ENCODE results near the gene TBX2.
A peak's percentile ranks its signal among the peaks of the same experiment; 100 is the strongest.

The TBX2 gene

GRCh38 chr17:61402073-61402541 is 2.5 kb downstream of the TBX2 start:
- Mint-ChIP-seq H3K36me3 (no peaks in the 10 kb centered on the region), H3K4me1 (peaks cover 32% of the 10 kb centered on the region), H3K4me3 (peak overlapping the region; percentile 69), H3K9me3 (no peaks in the 10 kb centered on the region), H3K27me3 (peaks cover 75% of the 10 kb centered on the region), H3K27ac (peak overlapping the region; percentile 31)
- no peak for ATAC-seq

GRCh38 chr17:61402978-61403800 is 3.5 kb downstream of the TBX2 start:
- no peak for ATAC-seq
- Mint-ChIP-seq H3K27me3 (peaks cover 80% of the 10 kb centered on the region), H3K4me1 (peaks cover 39% of the 10 kb centered on the region), H3K9me3 (no peaks in the 10 kb centered on the region), H3K36me3 (no peaks in the 10 kb centered on the region), H3K4me3 (peak overlapping the region; percentile 69), H3K27ac (peak overlapping the region; percentile 31)

- Mint-ChIP-seq H3K36me3 (no peaks in the 10 kb centered on the region), H3K4me3 (peak overlapping the region; percentile 69), H3K27ac (no peak overlapping the region), H3K27me3 (peaks cover 81% of the 10 kb centered on the region), H3K4me1 (peaks cover 47% of the 10 kb centered on the region), H3K9me3 (no peaks in the 10 kb centered on the region)
- no peak for ATAC-seq
These were observed 4.4 kb downstream of the TBX2 start for GRCh38 chr17:61403801-61404662.

GRCh38 chr17:61404663-61404912 is 4.9 kb downstream of the TBX2 start:
- H3K36me3 Mint-ChIP-seq = no peaks in the 10 kb centered on the region
- no peak overlapping the region for H3K27ac Mint-ChIP-seq
- ATAC-seq = no peak
- H3K9me3 Mint-ChIP-seq = no peaks in the 10 kb centered on the region
- peaks cover 83% of the 10 kb centered on the region for H3K27me3 Mint-ChIP-seq
- peaks cover 47% of the 10 kb centered on the region for H3K4me1 Mint-ChIP-seq
- peak overlapping the region; percentile 15 for H3K4me3 Mint-ChIP-seq

GRCh38 chr17:61404913-61405685 is 5.5 kb downstream of the TBX2 start:
- no peaks in the 10 kb centered on the region for H3K36me3 Mint-ChIP-seq
- H3K27me3 Mint-ChIP-seq = peaks cover 86% of the 10 kb centered on the region
- H3K4me3 Mint-ChIP-seq = peak overlapping the region; percentile 15
- H3K27ac Mint-ChIP-seq = no peak overlapping the region
- no peaks in the 10 kb centered on the region for H3K9me3 Mint-ChIP-seq
- no peak for ATAC-seq
- peaks cover 51% of the 10 kb centered on the region for H3K4me1 Mint-ChIP-seq

- Mint-ChIP-seq H3K9me3 (no peaks in the 10 kb centered on the region), H3K4me1 (peaks cover 56% of the 10 kb centered on the region), H3K4me3 (no peak overlapping the region), H3K36me3 (no peaks in the 10 kb centered on the region), H3K27me3 (peaks cover 89% of the 10 kb centered on the region), H3K27ac (no peak overlapping the region)
- no peak for ATAC-seq
These were observed 6.3 kb downstream of the TBX2 start for GRCh38 chr17:61405686-61406536.

- ATAC-seq = no peak
- H3K27me3 Mint-ChIP-seq = peaks cover 83% of the 10 kb centered on the region
- no peaks in the 10 kb centered on the region for H3K36me3 Mint-ChIP-seq
- no peak overlapping the region for H3K4me3 Mint-ChIP-seq
- no peak overlapping the region for H3K27ac Mint-ChIP-seq
- no peaks in the 10 kb centered on the region for H3K9me3 Mint-ChIP-seq
- H3K4me1 Mint-ChIP-seq = peaks cover 56% of the 10 kb centered on the region
These were observed 6.8 kb downstream of the TBX2 start for GRCh38 chr17:61406537-61406845.

- Mint-ChIP-seq H3K4me1 (peaks cover 50% of the 10 kb centered on the region), H3K27me3 (peaks cover 76% of the 10 kb centered on the region), H3K4me3 (no peak overlapping the region), H3K9me3 (no peaks in the 10 kb centered on the region), H3K36me3 (no peaks in the 10 kb centered on the region), H3K27ac (no peak overlapping the region)
- no peak for ATAC-seq
These were observed 7.6 kb downstream of the TBX2 start for GRCh38 chr17:61406971-61407911.

GRCh38 chr17:61408151-61409041 is 8.8 kb downstream of the TBX2 start:
- no peak for ATAC-seq
- peak overlapping the region; percentile 61 for H3K4me3 Mint-ChIP-seq
- no peak overlapping the region for H3K27ac Mint-ChIP-seq
- H3K4me1 Mint-ChIP-seq = peaks cover 44% of the 10 kb centered on the region
- no peaks in the 10 kb centered on the region for H3K36me3 Mint-ChIP-seq
- H3K9me3 Mint-ChIP-seq = no peaks in the 10 kb centered on the region
- H3K27me3 Mint-ChIP-seq = peaks cover 70% of the 10 kb centered on the region

GRCh38 chr17:61409301-61410112 is 9.9 kb downstream of the TBX2 start:
- Mint-ChIP-seq H3K27me3 (peaks cover 60% of the 10 kb centered on the region), H3K4me1 (peaks cover 39% of the 10 kb centered on the region), H3K36me3 (no peaks in the 10 kb centered on the region), H3K27ac (no peak overlapping the region), H3K9me3 (no peaks in the 10 kb centered on the region), H3K4me3 (peak overlapping the region; percentile 74)
- ATAC-seq = peak; percentile 56

GRCh38 chr17:61410141-61411010 is 10.7 kb downstream of the TBX2 start:
- Mint-ChIP-seq H3K9me3 (no peaks in the 10 kb centered on the region), H3K4me3 (peak overlapping the region; percentile 74), H3K27me3 (peaks cover 53% of the 10 kb centered on the region), H3K36me3 (no peaks in the 10 kb centered on the region), H3K27ac (no peak overlapping the region), H3K4me1 (peaks cover 39% of the 10 kb centered on the region)
- ATAC-seq = peak; percentile 54

GRCh38 chr17:61411011-61411260 is 11.3 kb downstream of the TBX2 start:
- H3K27me3 Mint-ChIP-seq = peaks cover 51% of the 10 kb centered on the region
- no peak overlapping the region for H3K27ac Mint-ChIP-seq
- peak overlapping the region; percentile 79 for H3K4me3 Mint-ChIP-seq
- H3K9me3 Mint-ChIP-seq = no peaks in the 10 kb centered on the region
- ATAC-seq = no peak
- peaks cover 39% of the 10 kb centered on the region for H3K4me1 Mint-ChIP-seq
- no peaks in the 10 kb centered on the region for H3K36me3 Mint-ChIP-seq

Measured in stimulated activated memory B cell treated with anti-CD40 and anti-IgM and Interleukin-4, amounts not matched to agents 10 μg/mL and 1 μg/mL and 100 μg/mL, for 72 hours (primary cell).